Spleen (tissue), 7 donors: ENCODE data around the gene DHRSX.
"Not testable (repeated sequence)": the region's sequence is repeated elsewhere in the genome, so short reads cannot be mapped to it uniquely, and the experiment has no call there.

ENCODE experiments used
- POLR2A ChIP-seq, 3 donors: fragments of 450-650 bp; IDR thresholded peaks; one replicate each; pipeline ENCODE4 v1.5.1; 2017; ENCODE audit warnings: antibody characterized with exemption in 3 of 3, mild to moderate bottlenecking in 1 of 3
- POLR2AphosphoS5 ChIP-seq, 3 donors: sonication (generic); formaldehyde crosslinking; IDR thresholded peaks; one replicate each; pipeline ENCODE4 v1.5.1; 2017; ENCODE audit warnings: antibody characterized with exemption in 3 of 3
- TF ChIP-seq, protein P1 (sequence below), 11 experiments: fragments of 200-600 bp in 7 of 11; fragments of 450-650 bp in 4 of 11; sonication (generic) in 4 of 11; IDR thresholded peaks in 8 of 11; conservative IDR thresholded peaks in 3 of 11; 1 replicate in 7 of 11; 2 replicates in 4 of 11; pipeline versions ENCODE4 v1.4.0 to v1.8.0; 2016 to 2021; ENCODE audit warnings: antibody characterized with exemption in 11 of 11, inconsistent platforms in 4 of 11, mild to moderate bottlenecking in 1 of 11
- donor health status: DM: no; HTN: no; CAD: no; lungs with moderate emphysema.
- donor health status: DM: no; HTN: no; CAD: no.
- donor health status: DM: no; HTN: no; CAD: no.

DNA sequence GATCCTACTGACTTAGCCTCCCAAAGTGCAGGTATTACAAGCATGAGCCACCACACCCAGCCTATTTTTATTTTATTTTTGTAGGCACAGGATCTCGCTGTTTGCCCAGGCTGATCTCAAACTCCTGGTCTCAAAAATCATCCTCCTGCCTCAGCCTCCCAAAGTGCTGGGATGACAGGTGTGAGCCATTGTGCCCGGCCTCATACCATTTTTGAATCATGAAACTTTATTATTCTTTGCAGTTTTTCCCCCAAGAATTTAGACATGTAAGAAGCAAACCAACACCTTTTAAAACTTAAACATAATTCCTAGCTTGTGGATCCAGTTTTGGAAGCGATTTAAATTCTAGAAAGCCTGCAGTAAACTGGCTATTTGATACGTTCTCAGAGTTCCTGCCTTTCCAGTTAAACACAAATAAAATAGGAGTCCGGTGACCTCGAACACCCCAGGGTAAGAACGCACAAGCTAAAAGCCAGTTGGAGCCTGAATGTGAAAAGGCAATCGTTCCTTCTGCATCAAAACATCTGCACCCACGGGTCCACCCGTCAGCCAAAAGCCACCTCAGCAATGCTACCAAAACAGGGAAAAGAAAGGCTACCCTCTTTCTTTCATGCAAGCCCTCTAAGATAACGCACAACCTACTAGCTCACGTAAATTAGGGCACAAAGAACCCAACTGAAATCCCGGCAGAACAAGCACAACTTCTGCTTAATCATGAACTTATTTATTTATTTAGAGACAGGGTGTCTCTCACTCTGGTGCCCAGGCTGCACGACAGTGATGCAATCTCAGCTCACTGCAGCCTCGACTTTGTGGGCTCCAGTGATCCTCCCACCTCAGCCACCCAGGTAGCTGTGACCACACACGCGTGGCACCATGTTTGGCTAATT lies 39.7 kb downstream of the DHRSX start:
- not testable (repeated sequence) for TF ChIP-seq POLR2A, POLR2AphosphoS5 (IDR thresholded peaks at IDR 0.05)
- TF ChIP-seq, protein P1, sequence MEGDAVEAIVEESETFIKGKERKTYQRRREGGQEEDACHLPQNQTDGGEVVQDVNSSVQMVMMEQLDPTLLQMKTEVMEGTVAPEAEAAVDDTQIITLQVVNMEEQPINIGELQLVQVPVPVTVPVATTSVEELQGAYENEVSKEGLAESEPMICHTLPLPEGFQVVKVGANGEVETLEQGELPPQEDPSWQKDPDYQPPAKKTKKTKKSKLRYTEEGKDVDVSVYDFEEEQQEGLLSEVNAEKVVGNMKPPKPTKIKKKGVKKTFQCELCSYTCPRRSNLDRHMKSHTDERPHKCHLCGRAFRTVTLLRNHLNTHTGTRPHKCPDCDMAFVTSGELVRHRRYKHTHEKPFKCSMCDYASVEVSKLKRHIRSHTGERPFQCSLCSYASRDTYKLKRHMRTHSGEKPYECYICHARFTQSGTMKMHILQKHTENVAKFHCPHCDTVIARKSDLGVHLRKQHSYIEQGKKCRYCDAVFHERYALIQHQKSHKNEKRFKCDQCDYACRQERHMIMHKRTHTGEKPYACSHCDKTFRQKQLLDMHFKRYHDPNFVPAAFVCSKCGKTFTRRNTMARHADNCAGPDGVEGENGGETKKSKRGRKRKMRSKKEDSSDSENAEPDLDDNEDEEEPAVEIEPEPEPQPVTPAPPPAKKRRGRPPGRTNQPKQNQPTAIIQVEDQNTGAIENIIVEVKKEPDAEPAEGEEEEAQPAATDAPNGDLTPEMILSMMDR (IDR thresholded peaks at IDR 0.05 in 8 of 11, conservative IDR thresholded peaks at IDR 0.05 in 3 of 11), result not testable (repeated sequence)
